RWPE2 (cell line): ENCODE data around the gene ELP1.
"Not testable (repeated sequence)": the region's sequence is repeated elsewhere in the genome, so short reads cannot be mapped to it uniquely, and the experiment has no call there.

ENCODE experiments used
- ATAC-seq: fragments of 200-7000 bp; cut with Tn5 transposase; 3 replicates; pipeline ENCODE4 v1.9.1; 2021; ENCODE audit warnings: low read depth
- DNase-seq: peaks from one replicate; pipeline ENCODE4 v3.0.0-alpha.2; 2020; ENCODE audit warnings: low spot score
- H3K27ac ChIP-seq: fragments of 450-650 bp; 2 replicates; pipeline ENCODE4 v1.5.1; 2017; ENCODE audit warnings: mild to moderate bottlenecking; ENCODE audit not compliant: poor library complexity, severe bottlenecking
- H3K27me3 ChIP-seq: fragments of 250-450 bp; sonication (Bioruptor Pico); 2 replicates; pipeline ENCODE4 v1.5.1; 2021; ENCODE audit warnings: mild to moderate bottlenecking, moderate library complexity; ENCODE audit not compliant: insufficient read depth, poor library complexity, severe bottlenecking
- H3K36me3 ChIP-seq: fragments of 250-450 bp; sonication (Bioruptor Pico); 2 replicates; pipeline ENCODE4 v1.5.1; 2020; ENCODE audit warnings: low read depth, mild to moderate bottlenecking, moderate library complexity
- H3K4me1 ChIP-seq: fragments of 250-450 bp; sonication (Bioruptor Pico); 2 replicates; pipeline ENCODE4 v1.5.1; 2021; ENCODE audit warnings: mild to moderate bottlenecking, moderate library complexity; ENCODE audit not compliant: insufficient read depth, poor library complexity, severe bottlenecking
- H3K4me3 ChIP-seq: fragments of 250-450 bp; sonication (Bioruptor Pico); 2 replicates; pipeline ENCODE4 v1.5.1; 2021; ENCODE audit warnings: mild to moderate bottlenecking, moderate library complexity; ENCODE audit not compliant: severe bottlenecking
- H3K9me3 ChIP-seq: fragments of 250-450 bp; sonication (Bioruptor Pico); 2 replicates; pipeline ENCODE4 v1.5.1; 2021; ENCODE audit warnings: mild to moderate bottlenecking, moderate library complexity; ENCODE audit not compliant: severe bottlenecking
- TF ChIP-seq, protein P1 (sequence below): fragments of 450-650 bp; IDR thresholded peaks from one replicate; pipeline ENCODE4 v1.5.1; 2017; ENCODE audit warnings: mild to moderate bottlenecking, moderate library complexity; ENCODE audit not compliant: poor library complexity, severe bottlenecking

ELP1 gene

DNA sequence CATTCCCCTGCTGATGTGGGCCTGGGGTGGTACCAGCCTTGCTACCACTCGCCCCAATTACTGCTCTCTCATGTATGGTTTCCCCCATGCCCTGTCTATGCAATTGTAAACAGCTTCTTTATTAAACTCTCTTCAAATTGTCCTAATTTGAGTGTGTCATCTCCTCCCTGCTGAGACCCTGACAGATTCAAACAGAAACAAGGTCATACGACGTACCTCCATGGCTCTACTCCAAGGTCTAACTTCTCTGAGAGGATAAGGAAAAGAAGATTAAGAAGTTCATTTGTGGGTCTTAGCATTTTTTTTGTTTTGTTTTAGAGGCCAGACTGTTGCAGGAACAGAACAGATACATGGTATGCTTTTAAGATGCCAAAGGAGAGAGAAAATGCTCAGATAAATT, 38.3 kb upstream of the ELP1 start:
- Histone ChIP-seq H3K27me3 (no peaks in the 10 kb centered on the region), H3K4me1 (no peaks in the 10 kb centered on the region)
- ATAC-seq: no peak

DNA sequence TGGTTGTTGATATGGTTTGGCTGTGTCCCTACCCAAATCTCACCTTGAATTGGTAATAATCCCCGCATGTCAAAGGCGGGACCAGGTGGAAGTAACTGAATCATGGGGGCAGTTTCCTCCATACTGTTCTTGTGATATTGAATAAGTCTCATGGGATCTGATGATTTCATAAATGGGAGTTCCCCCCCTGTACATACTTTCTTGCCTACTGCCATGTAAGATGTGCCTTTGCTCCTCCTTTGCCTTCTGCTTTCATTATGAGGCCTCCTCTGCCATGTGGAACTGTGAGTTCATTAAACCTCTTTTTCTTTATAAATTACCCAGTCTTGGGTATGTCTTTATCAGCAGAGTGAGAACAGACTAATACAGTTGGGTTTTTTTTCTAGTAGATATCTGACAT, 37.5 kb upstream of the ELP1 start:
- not testable (repeated sequence) for ATAC-seq, H3K4me1 ChIP-seq, H3K9me3 ChIP-seq, DNase-seq, H3K4me3 ChIP-seq, H3K27me3 ChIP-seq, H3K27ac ChIP-seq
- H3K36me3 ChIP-seq: peaks cover 77% of the 10 kb centered on the region

More for the DNA sequence above, 38.3 kb upstream of the ELP1 start:
- Histone ChIP-seq H3K36me3 (peaks cover 76% of the 10 kb centered on the region), H3K9me3 (no peaks in the 10 kb centered on the region), H3K27ac (no peak overlapping the region), H3K4me3 (no peak overlapping the region)
- TF ChIP-seq, protein P1, sequence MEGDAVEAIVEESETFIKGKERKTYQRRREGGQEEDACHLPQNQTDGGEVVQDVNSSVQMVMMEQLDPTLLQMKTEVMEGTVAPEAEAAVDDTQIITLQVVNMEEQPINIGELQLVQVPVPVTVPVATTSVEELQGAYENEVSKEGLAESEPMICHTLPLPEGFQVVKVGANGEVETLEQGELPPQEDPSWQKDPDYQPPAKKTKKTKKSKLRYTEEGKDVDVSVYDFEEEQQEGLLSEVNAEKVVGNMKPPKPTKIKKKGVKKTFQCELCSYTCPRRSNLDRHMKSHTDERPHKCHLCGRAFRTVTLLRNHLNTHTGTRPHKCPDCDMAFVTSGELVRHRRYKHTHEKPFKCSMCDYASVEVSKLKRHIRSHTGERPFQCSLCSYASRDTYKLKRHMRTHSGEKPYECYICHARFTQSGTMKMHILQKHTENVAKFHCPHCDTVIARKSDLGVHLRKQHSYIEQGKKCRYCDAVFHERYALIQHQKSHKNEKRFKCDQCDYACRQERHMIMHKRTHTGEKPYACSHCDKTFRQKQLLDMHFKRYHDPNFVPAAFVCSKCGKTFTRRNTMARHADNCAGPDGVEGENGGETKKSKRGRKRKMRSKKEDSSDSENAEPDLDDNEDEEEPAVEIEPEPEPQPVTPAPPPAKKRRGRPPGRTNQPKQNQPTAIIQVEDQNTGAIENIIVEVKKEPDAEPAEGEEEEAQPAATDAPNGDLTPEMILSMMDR: no peak
- DNase-seq: no peak

DNA sequence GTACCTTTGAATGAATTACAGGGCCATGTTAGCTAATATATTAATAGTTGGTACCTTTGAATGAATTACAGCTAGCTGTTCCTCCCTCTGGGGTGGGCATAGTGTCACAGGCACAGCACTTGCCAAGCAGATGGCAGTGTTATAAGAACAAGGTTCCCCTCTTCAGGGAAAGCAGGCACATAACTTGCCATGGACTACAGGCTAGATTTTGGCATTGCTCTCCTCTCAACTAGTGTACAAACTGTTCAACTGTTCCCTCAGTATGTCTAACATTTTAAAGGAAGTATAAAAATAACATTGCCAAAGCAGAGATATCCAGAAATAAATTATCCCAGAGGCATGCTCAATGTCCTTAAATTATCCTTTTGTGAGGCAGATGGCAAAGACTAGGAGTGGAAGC, 34.0 kb upstream of the ELP1 start:
- Histone ChIP-seq H3K9me3 (no peaks in the 10 kb centered on the region), H3K36me3 (peaks cover 85% of the 10 kb centered on the region), H3K27me3 (no peaks in the 10 kb centered on the region), H3K4me1 (no peaks in the 10 kb centered on the region), H3K4me3 (no peak overlapping the region), H3K27ac (no peak overlapping the region)
- DNase-seq (no peak), ATAC-seq (no peak)
- TF ChIP-seq, protein P1: no peak

DNA sequence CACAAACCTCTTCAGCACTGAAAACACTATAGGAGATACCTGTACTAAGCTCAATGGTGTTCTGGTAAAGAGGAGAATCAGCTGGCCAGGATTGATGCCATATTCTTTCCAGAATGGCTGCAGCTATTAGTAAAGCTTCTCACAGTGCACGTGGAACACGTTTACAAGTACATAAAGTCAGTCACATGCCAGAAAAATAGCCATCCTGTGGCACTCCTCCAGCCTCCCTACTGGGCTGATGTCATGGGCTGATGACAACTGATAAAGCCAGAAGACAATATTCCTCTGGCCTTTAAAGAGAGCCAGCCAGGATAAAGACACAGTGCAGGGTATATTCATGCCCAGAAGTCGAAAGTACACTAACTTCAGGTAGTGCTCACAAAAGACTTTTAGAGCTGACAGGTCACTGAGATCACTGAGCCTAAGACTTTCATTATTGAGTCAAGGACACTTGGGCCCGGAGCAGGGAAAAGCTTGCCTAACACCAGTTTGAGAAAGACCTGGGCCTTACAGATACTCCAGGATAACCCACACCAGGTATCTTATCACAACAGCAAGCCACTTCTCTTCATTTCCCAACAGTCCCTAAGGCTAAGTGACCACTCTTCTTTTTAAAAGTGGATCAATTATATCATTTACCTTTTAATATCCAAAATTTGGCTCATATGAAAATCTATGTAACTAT, 29.7 kb upstream of the ELP1 start:
- TF ChIP-seq, protein P1: no peak
- Histone ChIP-seq H3K4me3 (no peak overlapping the region), H3K27me3 (no peaks in the 10 kb centered on the region), H3K4me1 (no peaks in the 10 kb centered on the region), H3K9me3 (no peaks in the 10 kb centered on the region), H3K36me3 (peaks cover 66% of the 10 kb centered on the region), H3K27ac (no peak overlapping the region)
- DNase-seq: no peak
- no peak for ATAC-seq

DNA sequence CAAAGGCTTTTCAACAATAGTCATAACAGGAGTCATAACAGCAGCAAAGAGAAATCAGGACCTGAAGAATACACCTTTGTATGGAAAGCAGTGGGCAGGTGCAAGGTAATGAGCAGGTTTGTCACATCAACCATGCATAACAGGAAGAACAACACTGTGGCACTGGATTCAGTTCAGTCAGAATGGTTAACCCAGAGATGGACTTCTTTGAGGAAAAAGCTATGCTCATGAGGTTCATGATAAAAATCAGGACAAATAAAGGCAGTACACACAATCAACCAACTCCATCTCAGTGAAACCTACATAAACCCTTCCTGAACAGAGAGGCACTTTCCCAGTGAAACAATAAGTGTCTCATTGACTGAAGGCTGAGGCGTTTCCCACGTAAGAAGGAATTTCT, 27.2 kb upstream of the ELP1 start:
- DNase-seq (no peak), ATAC-seq (no peak)
- peaks cover 53% of the 10 kb centered on the region for H3K36me3 ChIP-seq
- no peaks in the 10 kb centered on the region for H3K4me1 ChIP-seq
- no peak overlapping the region for H3K4me3 ChIP-seq
- H3K27me3 ChIP-seq: no peaks in the 10 kb centered on the region
- H3K9me3 ChIP-seq: no peaks in the 10 kb centered on the region
- TF ChIP-seq, protein P1: no peak
- no peak overlapping the region for H3K27ac ChIP-seq
